Kidney epithelial cell (primary cell): ENCODE data around the gene BCS1L. TPM values are rescaled to one million over a fixed set of nuclear protein-coding genes. Genes with fewer than 3 reads are reported as not detected.
A peak's percentile ranks its signal among the peaks of the same experiment; 100 is the strongest.
"Not testable (repeated sequence)": the region's sequence is repeated elsewhere in the genome, so short reads cannot be mapped to it uniquely, and the experiment has no call there.

Experiments
- DNase-seq: peaks from one replicate; pipeline ENCODE4 v3.0.0-alpha.2; 2010; ENCODE audit warnings: low read depth
- H3K27me3 ChIP-seq: 2 replicates; pipeline ENCODE4 v1.6.0; 2011; ENCODE audit warnings: low read length; ENCODE audit not compliant: control insufficient read depth, insufficient read depth
- H3K36me3 ChIP-seq: 2 replicates; pipeline ENCODE4 v1.5.1; 2011; ENCODE audit warnings: low read length; ENCODE audit not compliant: control insufficient read depth, insufficient read depth
- H3K4me3 ChIP-seq: 2 replicates; pipeline ENCODE4 v1.5.1; 2011; ENCODE audit warnings: low read depth, mild to moderate bottlenecking, control low read depth, low read length
- CTCF ChIP-seq: IDR thresholded peaks from 2 replicates; pipeline ENCODE4 v1.5.1; 2011; ENCODE audit warnings: mild to moderate bottlenecking, moderate library complexity, low read length, control low read depth, inconsistent platforms; ENCODE audit not compliant: insufficient read depth, poor library complexity, severe bottlenecking
- total RNA-seq: library from RNA; depleted of rRNA; stranded (reverse); fragments of >200 nt; gene quantifications from 2 replicates; pipeline ENCODE4 v1.2.3, GENCODE V29; 2015

BCS1L gene
- total RNA-seq, 1 donor from 2014 or later: 36.4 TPM

DNA sequence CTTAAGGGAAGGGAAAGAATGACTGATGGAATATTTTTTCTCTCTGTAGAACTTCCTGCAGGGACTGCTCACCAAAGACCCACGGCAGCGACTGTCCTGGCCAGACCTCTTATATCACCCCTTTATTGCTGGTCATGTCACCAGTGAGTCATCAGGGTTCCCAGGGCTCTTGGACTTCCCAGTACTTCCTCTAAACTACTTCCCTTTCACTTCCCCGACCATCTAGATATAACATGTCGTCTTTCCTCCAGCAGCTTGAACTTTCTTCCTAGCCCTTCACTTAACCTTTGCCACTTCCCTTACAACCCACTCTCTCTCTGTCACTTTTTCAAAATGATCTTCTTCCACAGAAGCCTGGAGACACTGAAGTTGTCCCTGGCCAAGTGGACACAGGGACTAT lies 19.6 kb downstream of the BCS1L start:
- no peaks in the 10 kb centered on the region for H3K27me3 ChIP-seq
- no peak overlapping the region for H3K4me3 ChIP-seq
- TF ChIP-seq CTCF: no peak
- DNase-seq: no peak
- no peaks in the 10 kb centered on the region for H3K36me3 ChIP-seq

DNA sequence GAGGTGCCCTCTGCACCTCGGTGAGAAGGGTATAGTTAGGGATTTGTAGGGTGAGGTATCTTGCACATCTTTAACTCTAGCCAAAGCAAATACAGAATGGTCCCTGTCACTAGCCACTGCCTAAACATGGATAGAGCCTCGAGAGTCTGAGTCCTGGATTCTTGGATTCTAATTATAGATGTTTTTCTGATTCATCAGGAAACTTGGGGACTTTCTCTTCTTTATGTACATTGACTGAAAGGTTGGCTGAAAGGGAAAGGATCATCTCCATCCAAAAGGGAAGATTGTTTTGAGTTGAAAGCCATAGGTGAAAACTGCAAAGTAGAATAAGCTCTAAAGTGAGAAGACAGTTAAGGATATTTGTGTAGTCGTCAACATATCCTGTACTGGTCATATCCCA lies 20.6 kb downstream of the BCS1L start:
- Histone ChIP-seq H3K27me3 (no peaks in the 10 kb centered on the region), H3K36me3 (no peaks in the 10 kb centered on the region), H3K4me3 (no peak overlapping the region)
- no peak for DNase-seq
- no peak for TF ChIP-seq CTCF

- H3K36me3 ChIP-seq, H3K4me3 ChIP-seq, H3K27me3 ChIP-seq: not testable (repeated sequence)
- TF ChIP-seq CTCF: peak; percentile 92
- peak; percentile 48 for DNase-seq
These were observed 28.0 kb downstream of the BCS1L start for GRCh38 chr2:218687400-218688060.

GRCh38 chr2:218691234-218691633 lies 31.8 kb downstream of the BCS1L start:
- no peak for DNase-seq
- Histone ChIP-seq H3K4me3 (no peak overlapping the region), H3K36me3 (peaks cover 2% of the 10 kb centered on the region), H3K27me3 (no peaks in the 10 kb centered on the region)
- TF ChIP-seq CTCF: no peak

GRCh38 chr2:218694405-218695145 lies 35.1 kb downstream of the BCS1L start:
- no peak for TF ChIP-seq CTCF
- Histone ChIP-seq H3K36me3 (peaks cover 2% of the 10 kb centered on the region), H3K27me3 (no peaks in the 10 kb centered on the region), H3K4me3 (no peak overlapping the region)
- DNase-seq: no peak

DNA sequence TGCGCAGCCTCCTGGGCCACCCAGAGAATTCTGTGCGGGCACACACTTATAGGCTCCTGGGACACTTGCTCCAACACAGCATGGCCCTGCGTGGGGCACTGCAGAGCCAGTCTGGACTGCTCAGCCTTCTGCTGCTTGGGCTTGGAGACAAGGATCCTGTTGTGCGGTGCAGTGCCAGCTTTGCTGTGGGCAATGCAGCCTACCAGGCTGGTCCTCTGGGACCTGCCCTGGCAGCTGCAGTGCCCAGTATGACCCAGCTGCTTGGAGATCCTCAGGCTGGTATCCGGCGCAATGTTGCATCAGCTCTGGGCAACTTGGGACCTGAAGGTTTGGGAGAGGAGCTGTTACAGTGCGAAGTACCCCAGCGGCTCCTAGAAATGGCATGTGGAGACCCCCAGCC lies 39.4 kb downstream of the BCS1L start:
- TF ChIP-seq CTCF: no peak
- Histone ChIP-seq H3K36me3 (peaks cover 1% of the 10 kb centered on the region), H3K27me3 (no peaks in the 10 kb centered on the region), H3K4me3 (no peak overlapping the region)
- no peak for DNase-seq
